Stomach (tissue), 9 donors: ENCODE data around the gene GAN. TPM values are rescaled to one million over a fixed set of nuclear protein-coding genes. Genes with fewer than 3 reads are reported as not detected.
A peak's percentile ranks its signal among the peaks of the same experiment; 100 is the strongest.

Experiments used
- DNase-seq, 2 donors: peaks; one replicate each; pipeline versions ENCODE4 v3.0.0 to v3.0.0-alpha.2; 2013 to 2019
- H3K27ac ChIP-seq, 5 donors: fragments of 200-600 bp in 4 of 5; sonication (generic) in 4 of 5; one replicate each; pipeline ENCODE4 v1.5.1; 2013 to 2019; ENCODE audit warnings: mild to moderate bottlenecking in 1 of 5, moderate library complexity in 1 of 5
- H3K27me3 ChIP-seq, 3 donors: fragments of 200-600 bp; sonication (generic); one replicate each; pipeline ENCODE4 v1.5.1; 2017 to 2019; ENCODE audit warnings: mixed run types in 1 of 3
- H3K36me3 ChIP-seq, 4 donors: fragments of 200-600 bp; sonication (generic); 1 replicate in 3 of 4; 2 replicates in 1 of 4; pipeline ENCODE4 v1.5.1; 2016 to 2019
- H3K4me1 ChIP-seq, 4 donors: fragments of 200-600 bp; sonication (generic); one replicate each; pipeline ENCODE4 v1.5.1; 2016 to 2019
- H3K4me3 ChIP-seq, 4 donors: fragments of 200-600 bp; sonication (generic) in 3 of 4; one replicate each; pipeline ENCODE4 v1.5.1; 2016 to 2019; ENCODE audit warnings: mild to moderate bottlenecking in 1 of 4
- H3K9me3 ChIP-seq, 4 donors: fragments of 200-600 bp; sonication (generic); one replicate each; pipeline ENCODE4 v1.5.1; 2016 to 2019
- CTCF ChIP-seq, 7 experiments: fragments of 450-650 bp in 4 of 7; fragments of 200-600 bp in 3 of 7; sonication (generic) in 3 of 7; IDR thresholded peaks; one replicate each; pipeline ENCODE4 v1.5.1; 2016 to 2019; ENCODE audit warnings: antibody characterized with exemption in 7 of 7, control low read depth in 2 of 7, mild to moderate bottlenecking in 1 of 7
- EP300 ChIP-seq: sonication (generic); formaldehyde crosslinking; IDR thresholded peaks from one replicate; pipeline ENCODE4 v1.6.1; 2017; ENCODE audit warnings: antibody characterized with exemption
- POLR2A ChIP-seq, 4 donors: fragments of 450-650 bp; IDR thresholded peaks; one replicate each; pipeline ENCODE4 v1.6.1; 2016; ENCODE audit warnings: antibody characterized with exemption in 4 of 4, control low read depth in 2 of 4, mild to moderate bottlenecking in 1 of 4, moderate library complexity in 1 of 4
- POLR2AphosphoS5 ChIP-seq, 3 donors: sonication (generic); formaldehyde crosslinking; IDR thresholded peaks; one replicate each; pipeline ENCODE4 v1.6.1; 2016; ENCODE audit warnings: antibody characterized with exemption in 3 of 3
- WGBS, 5 donors: extraction: QIAGEN DNeasy Blood & Tissue Kit in 3 of 5; methylation state at CpG; one replicate each; pipeline versions ENCODE4 v1.1.5 to v1.1.7; 2013 to 2018; 5-methylcytosine and 5-hydroxymethylcytosine counted together
- intact Hi-C: fragments of 100-400 bp; cut with DNase I; formaldehyde crosslinking; loops from one replicate; pipeline ENCODE4 v1.15.1; 2023; ENCODE audit warnings: low total_unique reads
- polyA plus RNA-seq, 3 donors: library from polyadenylated mRNA; stranded (reverse); fragments of 200-250 nt; gene quantifications; one replicate each; pipeline ENCODE4 v1.2.3, GENCODE V29; 2013
- total RNA-seq, 5 donors: library from RNA; depleted of rRNA; stranded (reverse); fragments of >200 nt; gene quantifications; one replicate each; pipeline versions ENCODE4 v1.1.0 to v1.2.3, GENCODE V29; 2014 to 2016
- donor health status: healthy with polysubstance abuse.
- donor health status: Bipolar disorder and iron deficiency.
- donor health status: healthy.

Gene GAN
- total and polyA plus RNA-seq, 8 donors = 0.56 to 38.5 (median 7.6) TPM

GRCh38 chr16:81293909-81294802, 20.6 kb upstream of the GAN start:
- Histone ChIP-seq H3K4me3 (no peak overlapping the region), H3K27me3 (no peaks in the 10 kb centered on the region), H3K27ac (peak overlapping the region in 4 of 5 donors; percentile 49 to 74 (median 64)), H3K36me3 (no peaks in the 10 kb centered on the region), H3K9me3 (no peaks in the 10 kb centered on the region), H3K4me1 (peaks cover 0 to 9% (median 4%) of the 10 kb centered on the region in 4 donors)
- intact Hi-C loops = no loop called here
- DNase-seq = peak in 1 of 2 donors; percentile 64
- 39 to 52% (median 44%) methylated on average over 11 of the region's 11 CpGs for WGBS, 5 donors
- no peak for TF ChIP-seq POLR2A (IDR thresholded peaks at IDR 0.05)
- peak in 1 of 3 donors; percentile 10 for TF ChIP-seq POLR2AphosphoS5 (IDR thresholded peaks at IDR 0.05)
- no peak for TF ChIP-seq EP300
- TF ChIP-seq CTCF (IDR thresholded peaks at IDR 0.05) = no peak

GRCh38 chr16:81296631-81297030, 18.1 kb upstream of the GAN start:
- Histone ChIP-seq H3K9me3 (no peaks in the 10 kb centered on the region), H3K27ac (peak overlapping the region in 1 of 5 donors; percentile 56), H3K27me3 (no peaks in the 10 kb centered on the region), H3K36me3 (no peaks in the 10 kb centered on the region), H3K4me3 (no peak overlapping the region), H3K4me1 (peaks cover 0 to 9% (median 4%) of the 10 kb centered on the region in 4 donors)
- no peak for DNase-seq
- no peak for TF ChIP-seq POLR2A (IDR thresholded peaks at IDR 0.05)
- no peak for TF ChIP-seq CTCF (IDR thresholded peaks at IDR 0.05)
- no peak for TF ChIP-seq POLR2AphosphoS5 (IDR thresholded peaks at IDR 0.05)
- TF ChIP-seq EP300 = no peak
- intact Hi-C loops = no loop called here
- 64 to 79% (median 71%) methylated on average over 7 of the region's 7 CpGs for WGBS, 5 donors

- WGBS, 5 donors = 80 to 90% (median 87%) methylated on average over 3 of the region's 3 CpGs
- no peak for DNase-seq
- no peaks in the 10 kb centered on the region for H3K27me3 ChIP-seq
- no peak overlapping the region for H3K27ac ChIP-seq
- no peak for TF ChIP-seq EP300
- no peak for TF ChIP-seq POLR2A (IDR thresholded peaks at IDR 0.05)
- no peak for TF ChIP-seq CTCF (IDR thresholded peaks at IDR 0.05)
- no peak for TF ChIP-seq POLR2AphosphoS5 (IDR thresholded peaks at IDR 0.05)
- no peaks in the 10 kb centered on the region for H3K9me3 ChIP-seq
- no peaks in the 10 kb centered on the region for H3K36me3 ChIP-seq
- H3K4me1 ChIP-seq = peaks cover 0 to 24% (median 7%) of the 10 kb centered on the region in 4 donors
- no peak overlapping the region for H3K4me3 ChIP-seq
- intact Hi-C loops = no loop called here
Observed at GRCh38 chr16:81307770-81308169, 7.0 kb upstream of the GAN start.

GRCh38 chr16:81310045-81310644, 4.6 kb upstream of the GAN start:
- H3K9me3 ChIP-seq = no peaks in the 10 kb centered on the region
- TF ChIP-seq POLR2AphosphoS5 (IDR thresholded peaks at IDR 0.05) = no peak
- no peak for TF ChIP-seq CTCF (IDR thresholded peaks at IDR 0.05)
- no peak for TF ChIP-seq EP300
- TF ChIP-seq POLR2A (IDR thresholded peaks at IDR 0.05) = no peak
- WGBS, 5 donors = 70 to 77% (median 73%) methylated on average over 5 of the region's 5 CpGs
- no peak overlapping the region for H3K4me3 ChIP-seq
- DNase-seq = no peak
- H3K4me1 ChIP-seq = peaks cover 8 to 39% (median 23%) of the 10 kb centered on the region in 4 donors
- no peak overlapping the region for H3K27ac ChIP-seq
- no peaks in the 10 kb centered on the region for H3K27me3 ChIP-seq
- no peaks in the 10 kb centered on the region for H3K36me3 ChIP-seq
- intact Hi-C loops = no loop called here
